CD4-positive, alpha-beta T cell treated with Interleukin-15 for 4 hours (primary cell): ENCODE results near the gene ZNF521.

Experiments
- DNase-seq: peaks from one replicate; pipeline ENCODE4 v3.0.0-alpha.2; 2020; ENCODE audit warnings: low spot score

ZNF521 gene

GRCh38 chr18:25075783-25076182, 276.2 kb downstream of the ZNF521 start:
- no peak for DNase-seq

- no peak for DNase-seq
Observed at GRCh38 chr18:25075331-25075730, 276.6 kb downstream of the ZNF521 start.

GRCh38 chr18:25074925-25075324, 277.0 kb downstream of the ZNF521 start:
- no peak for DNase-seq

- no peak for DNase-seq
Observed at GRCh38 chr18:25072205-25072604, 279.8 kb downstream of the ZNF521 start.

GRCh38 chr18:25067275-25068025, 284.5 kb downstream of the ZNF521 start:
- DNase-seq = no peak

- no peak for DNase-seq
Observed at GRCh38 chr18:25066516-25066915, 285.4 kb downstream of the ZNF521 start.

- DNase-seq = no peak
Observed at GRCh38 chr18:25062720-25063119, 289.2 kb downstream of the ZNF521 start.

- no peak for DNase-seq
Observed at GRCh38 chr18:25061395-25061794, 290.6 kb downstream of the ZNF521 start.

GRCh38 chr18:25058521-25058920, 293.4 kb downstream of the ZNF521 start:
- DNase-seq = no peak

- no peak for DNase-seq
Observed at GRCh38 chr18:25057491-25058050, 294.4 kb downstream of the ZNF521 start.

GRCh38 chr18:25056429-25056828, 295.5 kb downstream of the ZNF521 start:
- no peak for DNase-seq

- DNase-seq = no peak
Observed at GRCh38 chr18:25055076-25055475, 296.9 kb downstream of the ZNF521 start.

- no peak for DNase-seq
Observed at GRCh38 chr18:25053466-25053865, 298.5 kb downstream of the ZNF521 start.

- DNase-seq = no peak
Observed at GRCh38 chr18:25052511-25052921, 299.4 kb downstream of the ZNF521 start.

GRCh38 chr18:25050605-25051004, 301.4 kb downstream of the ZNF521 start:
- no peak for DNase-seq

GRCh38 chr18:25047983-25048382, 304.0 kb downstream of the ZNF521 start:
- DNase-seq = no peak

GRCh38 chr18:25047421-25047820, 304.5 kb downstream of the ZNF521 start:
- DNase-seq = no peak

- no peak for DNase-seq
Observed at GRCh38 chr18:25044694-25045093, 307.3 kb downstream of the ZNF521 start.

GRCh38 chr18:25043104-25043503, 308.9 kb downstream of the ZNF521 start:
- DNase-seq = no peak

GRCh38 chr18:25042641-25043051, 309.3 kb downstream of the ZNF521 start:
- DNase-seq = no peak

GRCh38 chr18:25039781-25040180, 312.2 kb downstream of the ZNF521 start:
- DNase-seq = no peak

GRCh38 chr18:25038261-25038660, 313.7 kb downstream of the ZNF521 start:
- DNase-seq = no peak

- DNase-seq = no peak
Observed at GRCh38 chr18:25033747-25034471, 318.1 kb downstream of the ZNF521 start.
